Mammary epithelial cell (primary cell): ENCODE results near the gene FIBCD1.

Experiments
- EZH2 ChIP-seq: IDR thresholded peaks from 2 replicates; pipeline ENCODE4 v1.6.1; 2012; ENCODE audit warnings: low read length, inconsistent platforms, borderline replicate concordance
- TF ChIP-seq, protein P1 (sequence below), 2 donors: IDR thresholded peaks in 1 of 2; conservative IDR thresholded peaks in 1 of 2; 2 replicates each; pipeline ENCODE4 v1.5.1; 2011 to 2012; ENCODE audit warnings: inconsistent platforms in 2 of 2, low read length in 2 of 2, mild to moderate bottlenecking in 2 of 2, control low read depth in 1 of 2, low read depth in 1 of 2; ENCODE audit not compliant: insufficient read depth in 1 of 2; ENCODE audit errors: extremely low read depth in 1 of 2

DNA sequence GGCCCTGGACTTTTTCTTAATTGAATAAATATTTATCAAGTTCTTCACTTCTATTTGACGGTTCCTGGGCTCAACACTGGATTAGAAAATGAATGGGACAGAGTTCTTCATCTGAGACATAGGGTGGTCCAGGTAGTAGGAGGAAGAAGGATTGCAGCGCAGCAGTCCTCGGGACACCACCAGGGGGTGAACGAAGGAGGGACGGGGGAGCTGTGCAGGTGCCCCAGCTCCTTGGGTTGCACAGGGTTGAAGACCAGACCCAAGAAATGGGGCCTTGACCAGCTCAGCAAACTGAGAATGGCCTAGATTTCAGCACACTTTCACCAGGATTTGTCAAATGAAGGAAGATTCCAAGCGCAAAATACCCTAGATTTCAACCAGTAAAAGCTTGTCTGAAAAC is 74.5 kb downstream of the FIBCD1 start:
- TF ChIP-seq, protein P1, sequence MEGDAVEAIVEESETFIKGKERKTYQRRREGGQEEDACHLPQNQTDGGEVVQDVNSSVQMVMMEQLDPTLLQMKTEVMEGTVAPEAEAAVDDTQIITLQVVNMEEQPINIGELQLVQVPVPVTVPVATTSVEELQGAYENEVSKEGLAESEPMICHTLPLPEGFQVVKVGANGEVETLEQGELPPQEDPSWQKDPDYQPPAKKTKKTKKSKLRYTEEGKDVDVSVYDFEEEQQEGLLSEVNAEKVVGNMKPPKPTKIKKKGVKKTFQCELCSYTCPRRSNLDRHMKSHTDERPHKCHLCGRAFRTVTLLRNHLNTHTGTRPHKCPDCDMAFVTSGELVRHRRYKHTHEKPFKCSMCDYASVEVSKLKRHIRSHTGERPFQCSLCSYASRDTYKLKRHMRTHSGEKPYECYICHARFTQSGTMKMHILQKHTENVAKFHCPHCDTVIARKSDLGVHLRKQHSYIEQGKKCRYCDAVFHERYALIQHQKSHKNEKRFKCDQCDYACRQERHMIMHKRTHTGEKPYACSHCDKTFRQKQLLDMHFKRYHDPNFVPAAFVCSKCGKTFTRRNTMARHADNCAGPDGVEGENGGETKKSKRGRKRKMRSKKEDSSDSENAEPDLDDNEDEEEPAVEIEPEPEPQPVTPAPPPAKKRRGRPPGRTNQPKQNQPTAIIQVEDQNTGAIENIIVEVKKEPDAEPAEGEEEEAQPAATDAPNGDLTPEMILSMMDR (conservative IDR thresholded peaks at IDR 0.05 in 1 of 2, IDR thresholded peaks at IDR 0.05 in 1 of 2; ENCODE audit: extremely low read depth in 1 of 2, insufficient read depth in 1 of 2, low read depth in 1 of 2, low read length in 2 of 2) = no peak
- TF ChIP-seq EZH2 = no peak
